ENCODE data around the gene ZRANB1.

DNA sequence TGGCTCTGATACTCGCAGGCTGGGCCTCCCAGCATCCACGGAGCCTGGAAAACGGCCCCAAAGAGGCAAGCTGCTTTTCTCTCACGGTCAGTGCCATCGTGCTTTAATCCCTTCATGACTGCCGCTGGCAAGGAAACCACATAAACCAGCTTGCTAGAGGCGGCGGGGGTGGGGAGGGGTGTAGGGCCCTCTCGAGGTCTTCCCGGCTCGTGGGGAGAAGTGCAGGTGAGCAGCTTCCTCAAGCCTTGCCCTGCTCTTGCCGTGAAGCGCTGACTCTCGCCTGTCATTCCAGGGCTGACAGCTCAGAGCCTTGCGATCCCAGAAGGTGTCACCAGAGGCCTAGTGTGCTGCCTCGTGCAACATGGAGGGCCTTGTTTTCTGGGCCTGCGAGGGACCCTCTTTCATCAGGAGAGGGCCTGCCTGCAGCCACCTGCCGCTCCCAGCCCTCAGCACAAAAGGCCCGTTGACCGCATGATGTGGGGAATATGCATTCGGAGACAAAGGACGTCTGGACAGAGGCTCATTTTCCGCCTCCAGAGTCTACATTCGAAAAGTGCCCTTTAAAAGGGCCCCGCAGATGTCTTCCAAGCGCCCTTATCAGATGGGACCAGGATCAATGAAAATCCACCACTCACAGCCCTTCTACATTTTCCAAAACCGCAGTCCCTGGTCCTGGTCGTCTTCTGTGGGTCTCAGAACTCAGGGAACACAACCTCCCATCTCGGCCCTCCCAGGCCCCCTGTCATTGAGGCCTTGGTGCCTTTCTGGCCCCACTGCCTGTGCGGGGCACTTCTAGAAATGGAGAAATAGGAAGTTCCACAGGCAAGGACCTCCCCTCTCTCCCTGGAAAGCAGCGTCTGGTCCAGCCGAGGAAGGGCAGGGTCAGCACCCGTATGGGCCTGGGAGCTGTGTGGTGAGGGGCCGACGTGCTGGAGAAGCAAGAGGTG is 58.7 kb downstream of the ZRANB1 start:
- TF ChIP-seq, protein P1, sequence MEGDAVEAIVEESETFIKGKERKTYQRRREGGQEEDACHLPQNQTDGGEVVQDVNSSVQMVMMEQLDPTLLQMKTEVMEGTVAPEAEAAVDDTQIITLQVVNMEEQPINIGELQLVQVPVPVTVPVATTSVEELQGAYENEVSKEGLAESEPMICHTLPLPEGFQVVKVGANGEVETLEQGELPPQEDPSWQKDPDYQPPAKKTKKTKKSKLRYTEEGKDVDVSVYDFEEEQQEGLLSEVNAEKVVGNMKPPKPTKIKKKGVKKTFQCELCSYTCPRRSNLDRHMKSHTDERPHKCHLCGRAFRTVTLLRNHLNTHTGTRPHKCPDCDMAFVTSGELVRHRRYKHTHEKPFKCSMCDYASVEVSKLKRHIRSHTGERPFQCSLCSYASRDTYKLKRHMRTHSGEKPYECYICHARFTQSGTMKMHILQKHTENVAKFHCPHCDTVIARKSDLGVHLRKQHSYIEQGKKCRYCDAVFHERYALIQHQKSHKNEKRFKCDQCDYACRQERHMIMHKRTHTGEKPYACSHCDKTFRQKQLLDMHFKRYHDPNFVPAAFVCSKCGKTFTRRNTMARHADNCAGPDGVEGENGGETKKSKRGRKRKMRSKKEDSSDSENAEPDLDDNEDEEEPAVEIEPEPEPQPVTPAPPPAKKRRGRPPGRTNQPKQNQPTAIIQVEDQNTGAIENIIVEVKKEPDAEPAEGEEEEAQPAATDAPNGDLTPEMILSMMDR (IDR thresholded peaks at IDR 0.05), result no peak
- no peak for TF ChIP-seq POLR2A (IDR thresholded peaks at IDR 0.05)
